ENCODE measurements around the gene DHX15.

DHX15 gene

DNA sequence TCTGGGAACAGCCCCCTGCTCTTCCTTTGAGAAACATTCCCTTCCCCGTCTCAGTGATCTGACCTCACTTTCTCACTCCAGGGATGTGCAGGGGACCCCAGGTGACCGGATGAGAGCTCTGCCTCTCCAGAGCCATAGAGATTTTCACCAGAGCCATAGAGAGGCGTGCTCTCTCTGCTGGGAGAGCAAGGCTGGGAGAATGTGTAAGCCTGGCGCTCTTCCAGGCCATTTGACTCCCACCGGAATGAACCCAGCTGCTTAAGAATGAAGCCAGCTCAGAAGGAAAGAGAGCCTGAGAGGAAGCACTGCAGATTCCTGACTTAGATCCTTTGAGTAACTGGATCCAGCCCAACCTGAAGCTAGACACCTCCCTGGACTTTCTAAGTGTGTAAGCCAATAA, 106.4 kb downstream of the DHX15 start:
- DNase-seq, result no peak

Measured in NCI-H1092 treated with DMSO at 0.1 percent for 48 hours (cell line).